Measurements from ENCODE around the gene HARBI1. TPM values are rescaled to one million over a fixed set of nuclear protein-coding genes. Genes with fewer than 3 reads are reported as not detected.

The HARBI1 gene
- polyA plus RNA-seq, 1 of the 3 experiments (the other 2 are of a cell fraction): 2.4 TPM

DNA sequence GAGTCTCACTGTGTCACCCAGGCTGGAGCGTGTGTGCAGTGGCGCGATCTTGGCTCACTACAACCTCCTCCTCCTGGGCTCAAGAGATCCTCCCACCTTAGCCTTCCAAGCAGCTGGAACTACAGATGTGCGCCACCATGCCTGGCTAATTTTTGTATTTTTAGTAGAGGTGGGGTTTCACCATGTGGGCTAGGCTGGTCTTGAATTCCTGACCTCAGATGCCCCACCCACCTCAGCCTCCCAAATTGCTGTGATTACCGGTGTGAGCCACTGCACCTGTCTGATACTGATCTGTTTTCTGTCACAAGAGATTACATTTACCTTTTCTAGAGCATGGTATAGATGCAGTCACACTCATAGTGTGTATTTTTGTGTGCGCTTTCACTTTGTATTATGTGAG lies 11.9 kb upstream of the HARBI1 start (continued):
- TF ChIP-seq RXRA (IDR thresholded peaks at IDR 0.05; ENCODE audit: borderline replicate concordance, low read depth) (no peak), RAD21 (IDR thresholded peaks at IDR 0.05; ENCODE audit: low read length) (no peak), RFX5 (IDR thresholded peaks at IDR 0.05; ENCODE audit: low read length) (no peak)

DNA sequence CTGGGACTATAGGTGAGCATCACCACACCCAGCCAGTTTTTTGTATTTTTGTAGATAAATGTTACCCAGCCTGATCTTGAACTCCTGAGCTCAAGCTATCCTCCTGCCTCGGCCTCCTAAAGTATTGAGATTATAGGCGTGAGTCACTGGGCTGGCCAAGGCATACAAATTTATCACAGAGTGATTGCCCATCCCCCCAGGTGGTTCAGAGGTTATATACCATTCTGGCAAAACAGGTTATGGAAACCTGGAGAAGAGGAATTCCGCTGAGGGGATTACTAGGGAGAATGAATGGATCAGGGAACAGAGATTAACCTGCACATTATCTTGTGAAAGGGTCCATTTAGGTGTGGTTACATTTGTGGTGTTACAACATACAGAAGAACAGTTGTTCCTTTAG lies 8.4 kb upstream of the HARBI1 start:
- H3K27ac ChIP-seq (ENCODE audit: low read depth in 2 of 2, low read length in 1 of 2): no peak overlapping the region
- DNase-seq: no peak
- H3K9ac ChIP-seq: no peak overlapping the region
- H3K4me2 ChIP-seq: no peak overlapping the region
- H3K4me3 ChIP-seq (ENCODE audit: low read depth in 2 of 2, low read length in 1 of 2): no peak overlapping the region
- POLR2A ChIA-PET: no interaction called here
- no peaks in the 10 kb centered on the region for H4K20me1 ChIP-seq (ENCODE audit: insufficient read depth)
- no peak for TF ChIP-seq YY1 (IDR thresholded peaks at IDR 0.05; ENCODE audit: low read depth)
- no peak for TF ChIP-seq RXRA (IDR thresholded peaks at IDR 0.05; ENCODE audit: borderline replicate concordance, low read depth)
- no peak for TF ChIP-seq RAD21 (IDR thresholded peaks at IDR 0.05; ENCODE audit: low read length)
- no peak for TF ChIP-seq RCOR1 (IDR thresholded peaks at IDR 0.05; ENCODE audit: low read length)
- no peak for TF ChIP-seq POLR2AphosphoS5 (IDR thresholded peaks at IDR 0.05; ENCODE audit: low read depth, low read length)
- TF ChIP-seq, protein P1, sequence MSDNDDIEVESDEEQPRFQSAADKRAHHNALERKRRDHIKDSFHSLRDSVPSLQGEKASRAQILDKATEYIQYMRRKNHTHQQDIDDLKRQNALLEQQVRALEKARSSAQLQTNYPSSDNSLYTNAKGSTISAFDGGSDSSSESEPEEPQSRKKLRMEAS (IDR thresholded peaks at IDR 0.05; ENCODE audit: low read depth): no peak
- TF ChIP-seq, protein P2, sequence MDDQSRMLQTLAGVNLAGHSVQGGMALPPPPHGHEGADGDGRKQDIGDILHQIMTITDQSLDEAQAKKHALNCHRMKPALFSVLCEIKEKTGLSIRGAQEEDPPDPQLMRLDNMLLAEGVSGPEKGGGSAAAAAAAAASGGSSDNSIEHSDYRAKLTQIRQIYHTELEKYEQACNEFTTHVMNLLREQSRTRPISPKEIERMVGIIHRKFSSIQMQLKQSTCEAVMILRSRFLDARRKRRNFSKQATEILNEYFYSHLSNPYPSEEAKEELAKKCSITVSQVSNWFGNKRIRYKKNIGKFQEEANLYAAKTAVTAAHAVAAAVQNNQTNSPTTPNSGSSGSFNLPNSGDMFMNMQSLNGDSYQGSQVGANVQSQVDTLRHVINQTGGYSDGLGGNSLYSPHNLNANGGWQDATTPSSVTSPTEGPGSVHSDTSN (IDR thresholded peaks at IDR 0.05): no peak
- TF ChIP-seq, protein P3, sequence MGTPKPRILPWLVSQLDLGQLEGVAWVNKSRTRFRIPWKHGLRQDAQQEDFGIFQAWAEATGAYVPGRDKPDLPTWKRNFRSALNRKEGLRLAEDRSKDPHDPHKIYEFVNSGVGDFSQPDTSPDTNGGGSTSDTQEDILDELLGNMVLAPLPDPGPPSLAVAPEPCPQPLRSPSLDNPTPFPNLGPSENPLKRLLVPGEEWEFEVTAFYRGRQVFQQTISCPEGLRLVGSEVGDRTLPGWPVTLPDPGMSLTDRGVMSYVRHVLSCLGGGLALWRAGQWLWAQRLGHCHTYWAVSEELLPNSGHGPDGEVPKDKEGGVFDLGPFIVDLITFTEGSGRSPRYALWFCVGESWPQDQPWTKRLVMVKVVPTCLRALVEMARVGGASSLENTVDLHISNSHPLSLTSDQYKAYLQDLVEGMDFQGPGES (IDR thresholded peaks at IDR 0.05; ENCODE audit: low read depth, low read length): no peak
- TF ChIP-seq, protein P4, sequence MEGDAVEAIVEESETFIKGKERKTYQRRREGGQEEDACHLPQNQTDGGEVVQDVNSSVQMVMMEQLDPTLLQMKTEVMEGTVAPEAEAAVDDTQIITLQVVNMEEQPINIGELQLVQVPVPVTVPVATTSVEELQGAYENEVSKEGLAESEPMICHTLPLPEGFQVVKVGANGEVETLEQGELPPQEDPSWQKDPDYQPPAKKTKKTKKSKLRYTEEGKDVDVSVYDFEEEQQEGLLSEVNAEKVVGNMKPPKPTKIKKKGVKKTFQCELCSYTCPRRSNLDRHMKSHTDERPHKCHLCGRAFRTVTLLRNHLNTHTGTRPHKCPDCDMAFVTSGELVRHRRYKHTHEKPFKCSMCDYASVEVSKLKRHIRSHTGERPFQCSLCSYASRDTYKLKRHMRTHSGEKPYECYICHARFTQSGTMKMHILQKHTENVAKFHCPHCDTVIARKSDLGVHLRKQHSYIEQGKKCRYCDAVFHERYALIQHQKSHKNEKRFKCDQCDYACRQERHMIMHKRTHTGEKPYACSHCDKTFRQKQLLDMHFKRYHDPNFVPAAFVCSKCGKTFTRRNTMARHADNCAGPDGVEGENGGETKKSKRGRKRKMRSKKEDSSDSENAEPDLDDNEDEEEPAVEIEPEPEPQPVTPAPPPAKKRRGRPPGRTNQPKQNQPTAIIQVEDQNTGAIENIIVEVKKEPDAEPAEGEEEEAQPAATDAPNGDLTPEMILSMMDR (IDR thresholded peaks at IDR 0.05): no peak
- TF ChIP-seq, protein P5, sequence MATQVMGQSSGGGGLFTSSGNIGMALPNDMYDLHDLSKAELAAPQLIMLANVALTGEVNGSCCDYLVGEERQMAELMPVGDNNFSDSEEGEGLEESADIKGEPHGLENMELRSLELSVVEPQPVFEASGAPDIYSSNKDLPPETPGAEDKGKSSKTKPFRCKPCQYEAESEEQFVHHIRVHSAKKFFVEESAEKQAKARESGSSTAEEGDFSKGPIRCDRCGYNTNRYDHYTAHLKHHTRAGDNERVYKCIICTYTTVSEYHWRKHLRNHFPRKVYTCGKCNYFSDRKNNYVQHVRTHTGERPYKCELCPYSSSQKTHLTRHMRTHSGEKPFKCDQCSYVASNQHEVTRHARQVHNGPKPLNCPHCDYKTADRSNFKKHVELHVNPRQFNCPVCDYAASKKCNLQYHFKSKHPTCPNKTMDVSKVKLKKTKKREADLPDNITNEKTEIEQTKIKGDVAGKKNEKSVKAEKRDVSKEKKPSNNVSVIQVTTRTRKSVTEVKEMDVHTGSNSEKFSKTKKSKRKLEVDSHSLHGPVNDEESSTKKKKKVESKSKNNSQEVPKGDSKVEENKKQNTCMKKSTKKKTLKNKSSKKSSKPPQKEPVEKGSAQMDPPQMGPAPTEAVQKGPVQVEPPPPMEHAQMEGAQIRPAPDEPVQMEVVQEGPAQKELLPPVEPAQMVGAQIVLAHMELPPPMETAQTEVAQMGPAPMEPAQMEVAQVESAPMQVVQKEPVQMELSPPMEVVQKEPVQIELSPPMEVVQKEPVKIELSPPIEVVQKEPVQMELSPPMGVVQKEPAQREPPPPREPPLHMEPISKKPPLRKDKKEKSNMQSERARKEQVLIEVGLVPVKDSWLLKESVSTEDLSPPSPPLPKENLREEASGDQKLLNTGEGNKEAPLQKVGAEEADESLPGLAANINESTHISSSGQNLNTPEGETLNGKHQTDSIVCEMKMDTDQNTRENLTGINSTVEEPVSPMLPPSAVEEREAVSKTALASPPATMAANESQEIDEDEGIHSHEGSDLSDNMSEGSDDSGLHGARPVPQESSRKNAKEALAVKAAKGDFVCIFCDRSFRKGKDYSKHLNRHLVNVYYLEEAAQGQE (IDR thresholded peaks at IDR 0.05; ENCODE audit: low read depth, low read length): no peak
- no peak for TF ChIP-seq FOXJ3 (CRISPR knock-in tag; IDR thresholded peaks at IDR 0.05)
- TF ChIP-seq MEF2A (IDR thresholded peaks at IDR 0.05; ENCODE audit: borderline replicate concordance, low read depth): no peak
- no peak for TF ChIP-seq FOXM1 (IDR thresholded peaks at IDR 0.05; ENCODE audit: low read depth)
- TF ChIP-seq ELF1 (IDR thresholded peaks at IDR 0.05): no peak
- no peak for TF ChIP-seq CHD2 (IDR thresholded peaks at IDR 0.05; ENCODE audit: low read length, partially characterized antibody)
- TF ChIP-seq JUND (IDR thresholded peaks at IDR 0.05): no peak
- no peak for TF ChIP-seq TAF1 (IDR thresholded peaks at IDR 0.05; ENCODE audit: borderline replicate concordance, low read depth, low read length)
- CTCF ChIA-PET: interaction anchor here (1.5 kb wide), 1 partner anchor 49 kb away, joined by 4 read pairs; no protein-coding TSS in a partner anchor
- H3F3A ChIP-seq (replicated peaks; ENCODE audit: insufficient read depth): peaks cover 5% of the 10 kb centered on the region
- no peak overlapping the region for H2AFZ ChIP-seq (ENCODE audit: low read depth)
- H3K9me3 ChIP-seq: no peaks in the 10 kb centered on the region
- peaks cover 18 to 32% of the 10 kb centered on the region in 2 experiments for H3K36me3 ChIP-seq (replicated peaks in 1 of 2; ENCODE audit: control insufficient read depth in 1 of 2, insufficient read depth in 2 of 2, low read length in 1 of 2)
- 96% methylated on average over 3 of the region's 3 CpGs for WGBS (ENCODE audit: low lambda C conversion rate)
- H3K4me1 ChIP-seq (ENCODE audit: control insufficient read depth in 1 of 2, insufficient read depth in 2 of 2, low read depth in 1 of 2, low read length in 1 of 2): no peaks in the 10 kb centered on the region
- no peaks in the 10 kb centered on the region for H3K27me3 ChIP-seq (ENCODE audit: insufficient read depth)
- no peaks in the 10 kb centered on the region for H3K9me2 ChIP-seq
- H3K79me2 ChIP-seq (ENCODE audit: insufficient read depth): peaks cover 62% of the 10 kb centered on the region

All from SK-N-SH (cell line).